Measurements from ENCODE around the gene PHF19. TPM values are rescaled to one million over a fixed set of nuclear protein-coding genes. Genes with fewer than 3 reads are reported as not detected.

PHF19 gene
- total and polyA plus RNA-seq, 2 of the 8 experiments (the other 6 are each of a cell fraction or from before 2014, with no cell fraction given), result 28.2 to 31.8 TPM

- Histone ChIP-seq H2AFZ (ENCODE audit: low read length) (no peak overlapping the region), H3K4me3 (ENCODE audit: extremely low read depth in 1 of 4, insufficient read depth in 2 of 4, low read depth in 3 of 4, low read length in 4 of 4) (no peak overlapping the region), H2AK5ac (ENCODE audit: low read depth, low read length) (no peak overlapping the region), H3K9ac (replicated peaks in 1 of 4; ENCODE audit: extremely low read depth in 1 of 4, low read depth in 3 of 4, low read length in 3 of 4) (no peak overlapping the region), H4K8ac (ENCODE audit: extremely low read depth, insufficient read depth, low read length) (no peak overlapping the region), H3K36me3 (ENCODE audit: control insufficient read depth in 2 of 4, insufficient read depth in 4 of 4, low read length in 3 of 4) (no peaks in the 10 kb centered on the region), H3K27ac (ENCODE audit: low read depth, low read length) (no peak overlapping the region), H3K56ac (replicated peaks; ENCODE audit: insufficient read length, low read depth, low read length) (no peak overlapping the region), H3K4me2 (ENCODE audit: insufficient read depth in 1 of 2, low read depth in 2 of 2, low read length in 2 of 2) (no peak overlapping the region), H3K18ac (ENCODE audit: extremely low read depth, low read length) (no peak overlapping the region), H2BK120ac (replicated peaks; ENCODE audit: low read depth, low read length) (no peak overlapping the region), H3K23me2 (ENCODE audit: low read depth, low read length) (peaks cover 2% of the 10 kb centered on the region), H4K91ac (replicated peaks; ENCODE audit: insufficient read length, low read length) (no peak overlapping the region), H3K4ac (replicated peaks; ENCODE audit: insufficient read length, low read depth, low read length) (no peak overlapping the region), H2BK12ac (ENCODE audit: low read depth, low read length) (no peak overlapping the region), H3K79me2 (ENCODE audit: control insufficient read depth in 1 of 2, insufficient read depth in 2 of 2, low read length in 2 of 2) (no peaks in the 10 kb centered on the region), H3K27me3 (replicated peaks in 1 of 4; ENCODE audit: control insufficient read depth in 3 of 4, extremely low read depth in 1 of 4, insufficient read depth in 3 of 4, low read length in 3 of 4) (peaks cover 0 to 7% (median 6%) of the 10 kb centered on the region in 4 experiments; a peak in 5 of 7 replicates), H2BK15ac (ENCODE audit: low read length) (peak overlapping the region; percentile 81; the same call in 1 of the 2 replicates), H4K20me1 (replicated peaks in 1 of 2; ENCODE audit: control insufficient read depth in 1 of 2, insufficient read depth in 2 of 2, low read length in 2 of 2) (no peaks in the 10 kb centered on the region), H3K9me3 (ENCODE audit: insufficient read depth in 2 of 2, low read depth in 1 of 2, low read length in 1 of 2) (no peaks in the 10 kb centered on the region), H3K23ac (ENCODE audit: insufficient read length) (no peak overlapping the region), H3K14ac (ENCODE audit: insufficient read length) (no peak overlapping the region), H2BK20ac (ENCODE audit: low read length) (no peak overlapping the region), H2BK5ac (ENCODE audit: low read depth, low read length) (no peak overlapping the region), H4K5ac (ENCODE audit: insufficient read length, low read depth, low read length) (no peak overlapping the region), H3K79me1 (ENCODE audit: low read depth, low read length) (no peaks in the 10 kb centered on the region), H3K4me1 (replicated peaks in 1 of 4; ENCODE audit: control insufficient read depth in 3 of 4, insufficient read depth in 4 of 4, low read length in 3 of 4) (peaks cover 0 to 2% (median 0%) of the 10 kb centered on the region in 4 experiments; a peak in 4 of 7 replicates)
- WGBS, 2 experiments (ENCODE audit: extremely low coverage in 1 of 2, insufficient coverage in 1 of 2, insufficient read length in 1 of 2, insufficient replicate concordance in 2 of 2, low coverage in 1 of 2, low lambda C conversion rate in 2 of 2, missing lambda C conversion rate in 1 of 2), result 91% methylated on average over 5 of the region's 6 CpGs; no CpG with 5 or more reads in 1 of the 2 experiments
- TF ChIP-seq USF2 (IDR thresholded peaks at IDR 0.05; ENCODE audit: low read length), result no peak
- TF ChIP-seq CREB1 (IDR thresholded peaks at IDR 0.05), result no peak
- TF ChIP-seq FOSL1 (IDR thresholded peaks at IDR 0.05; ENCODE audit: insufficient read depth, low read depth, low read length), result no peak
- TF ChIP-seq CEBPB (IDR thresholded peaks at IDR 0.05; ENCODE audit: low read depth, low read length), result no peak
- TF ChIP-seq JUND (IDR thresholded peaks at IDR 0.05; ENCODE audit: low read length), result no peak
- TF ChIP-seq TCF12 (IDR thresholded peaks at IDR 0.05; ENCODE audit: low read depth, low read length), result no peak
- TF ChIP-seq YY1 (IDR thresholded peaks at IDR 0.05; ENCODE audit: low read depth, low read length), result no peak
- FAIRE-seq (no peak), DNase-seq (ENCODE audit: low read depth in 1 of 2, low spot score in 2 of 2) (no peak)
- CTCF ChIA-PET (ENCODE audit: partially characterized antibody), result interaction anchor here (0.7 to 10.7 kb wide), 5 partner anchors 10 to 36 kb away, joined by 3 to 71 read pairs (median 3); no protein-coding TSS in a partner anchor
- POLR2A ChIA-PET (ENCODE audit: partially characterized antibody), result interaction anchor here (1.1 to 1.3 kb wide), 2 partner anchors 12 to 34 kb away, joined by 3 read pairs; no protein-coding TSS in a partner anchor
These were observed 22.6 kb upstream of the PHF19 start for GRCh38 chr9:120899490-120900068.
